Astrocyte (in vitro differentiated cells and primary cell): Measurements from ENCODE around the gene SH3RF2.

Source experiments
- CTCF ChIP-seq: IDR thresholded peaks from 2 replicates; pipeline ENCODE4 v1.5.1; 2011; ENCODE audit warnings: low read depth, mild to moderate bottlenecking, inconsistent platforms, low read length, moderate library complexity; ENCODE audit not compliant: insufficient read depth
- EZH2 ChIP-seq: IDR thresholded peaks from 2 replicates; pipeline ENCODE4 v1.6.1; 2012; ENCODE audit warnings: mild to moderate bottlenecking, low read length, inconsistent platforms; ENCODE audit not compliant: insufficient read depth

- TF ChIP-seq CTCF: no peak
- TF ChIP-seq EZH2: no peak
Measured at GRCh38 chr5:145996135-145996534, 59.8 kb downstream of the SH3RF2 start.
